ENCODE results near the gene SLC35F3. TPM values are rescaled to one million over a fixed set of nuclear protein-coding genes. Genes with fewer than 3 reads are reported as not detected.

The SLC35F3 gene
- total RNA-seq, 1 experiment from 2014 or later = 19.1 TPM

DNA sequence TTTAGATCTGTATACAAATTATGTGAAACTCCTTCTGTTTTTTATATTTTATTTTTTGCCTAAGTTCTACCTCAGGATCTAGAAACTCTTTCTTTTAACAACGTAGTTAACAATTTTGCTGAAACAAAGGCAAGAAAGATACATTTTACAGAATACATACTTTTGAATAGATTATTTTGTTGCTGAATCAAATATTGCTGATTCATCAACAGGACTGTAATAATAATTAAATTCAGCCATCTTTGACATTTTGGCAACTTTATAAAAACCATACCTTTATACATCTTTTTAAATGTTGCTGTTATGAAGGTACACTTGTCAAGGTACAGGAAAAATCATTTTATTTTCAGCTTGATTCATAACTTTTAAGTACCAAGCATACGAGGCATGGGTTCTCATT, 458.1 kb downstream of the SLC35F3 start:
- BruUV-seq (replicated peaks) = no TSS peak
- POLR2A ChIA-PET = no interaction called here
- H3K36me3 ChIP-seq (ENCODE audit: control insufficient read depth, insufficient read depth, low read length) = no peaks in the 10 kb centered on the region

DNA sequence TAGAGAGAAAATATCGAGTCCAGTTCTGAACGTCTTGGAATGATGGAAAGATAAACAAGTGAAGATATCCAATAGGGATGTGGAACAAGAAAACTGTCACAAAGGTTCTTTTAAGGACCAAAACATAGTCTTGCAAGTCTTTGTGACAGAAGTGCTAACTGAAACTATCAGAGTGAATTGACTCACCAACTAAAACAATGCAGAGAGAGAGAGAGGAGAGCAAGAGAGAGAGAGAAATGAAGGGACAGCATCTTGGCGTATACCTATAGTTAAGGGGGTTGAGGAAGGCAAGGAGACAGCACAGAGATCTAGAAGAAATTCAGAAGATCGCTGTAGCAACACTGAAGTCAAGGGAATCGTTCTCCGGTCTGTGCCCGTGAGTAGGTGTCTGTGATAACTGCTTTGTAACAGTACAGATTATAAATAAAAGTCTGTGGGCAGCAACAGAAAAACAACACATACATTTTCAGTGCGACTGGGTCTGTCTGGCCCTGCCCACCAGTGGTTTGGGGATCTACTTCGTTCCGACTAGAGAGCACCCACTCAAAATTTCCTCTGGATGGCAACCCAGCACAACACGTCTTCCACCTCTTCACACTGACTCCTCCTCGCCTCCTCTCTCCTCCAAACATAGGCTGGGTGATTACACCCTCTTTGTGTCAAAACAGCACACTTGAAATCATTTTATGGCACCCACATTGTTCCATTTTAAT, 464.0 kb downstream of the SLC35F3 start:
- ATAC-seq (no peak), DNase-seq (ENCODE audit: low read depth, low spot score) (no peak)
- intact Hi-C loops (cut with micrococcal nuclease; ENCODE audit: unreplicated experiment) = no loop called here
- no peaks in the 10 kb centered on the region for H3K4me1 ChIP-seq (ENCODE audit: control insufficient read depth, insufficient read depth, low read length)
- no peak overlapping the region for H3K4me3 ChIP-seq (ENCODE audit: low read depth in 2 of 2, low read length in 2 of 2)
- no peak overlapping the region for H3K27ac ChIP-seq (ENCODE audit: low read length)
- no peaks in the 10 kb centered on the region for H3K36me3 ChIP-seq (ENCODE audit: control insufficient read depth, insufficient read depth, low read length)
- H3K27me3 ChIP-seq (ENCODE audit: control insufficient read depth, insufficient read depth, low read length) = no peaks in the 10 kb centered on the region
- POLR2A ChIA-PET = no interaction called here
- BruUV-seq (replicated peaks) = no TSS peak
- TF ChIP-seq SIN3A (IDR thresholded peaks at IDR 0.05; ENCODE audit: borderline replicate concordance, insufficient read depth, low read depth, low read length) (no peak), POLR2AphosphoS5 (IDR thresholded peaks at IDR 0.05; ENCODE audit: low read depth, low read length) (no peak), TCF7L2 (IDR thresholded peaks at IDR 0.05; ENCODE audit: low read depth, low read length) (no peak)
- TF ChIP-seq, protein P1, sequence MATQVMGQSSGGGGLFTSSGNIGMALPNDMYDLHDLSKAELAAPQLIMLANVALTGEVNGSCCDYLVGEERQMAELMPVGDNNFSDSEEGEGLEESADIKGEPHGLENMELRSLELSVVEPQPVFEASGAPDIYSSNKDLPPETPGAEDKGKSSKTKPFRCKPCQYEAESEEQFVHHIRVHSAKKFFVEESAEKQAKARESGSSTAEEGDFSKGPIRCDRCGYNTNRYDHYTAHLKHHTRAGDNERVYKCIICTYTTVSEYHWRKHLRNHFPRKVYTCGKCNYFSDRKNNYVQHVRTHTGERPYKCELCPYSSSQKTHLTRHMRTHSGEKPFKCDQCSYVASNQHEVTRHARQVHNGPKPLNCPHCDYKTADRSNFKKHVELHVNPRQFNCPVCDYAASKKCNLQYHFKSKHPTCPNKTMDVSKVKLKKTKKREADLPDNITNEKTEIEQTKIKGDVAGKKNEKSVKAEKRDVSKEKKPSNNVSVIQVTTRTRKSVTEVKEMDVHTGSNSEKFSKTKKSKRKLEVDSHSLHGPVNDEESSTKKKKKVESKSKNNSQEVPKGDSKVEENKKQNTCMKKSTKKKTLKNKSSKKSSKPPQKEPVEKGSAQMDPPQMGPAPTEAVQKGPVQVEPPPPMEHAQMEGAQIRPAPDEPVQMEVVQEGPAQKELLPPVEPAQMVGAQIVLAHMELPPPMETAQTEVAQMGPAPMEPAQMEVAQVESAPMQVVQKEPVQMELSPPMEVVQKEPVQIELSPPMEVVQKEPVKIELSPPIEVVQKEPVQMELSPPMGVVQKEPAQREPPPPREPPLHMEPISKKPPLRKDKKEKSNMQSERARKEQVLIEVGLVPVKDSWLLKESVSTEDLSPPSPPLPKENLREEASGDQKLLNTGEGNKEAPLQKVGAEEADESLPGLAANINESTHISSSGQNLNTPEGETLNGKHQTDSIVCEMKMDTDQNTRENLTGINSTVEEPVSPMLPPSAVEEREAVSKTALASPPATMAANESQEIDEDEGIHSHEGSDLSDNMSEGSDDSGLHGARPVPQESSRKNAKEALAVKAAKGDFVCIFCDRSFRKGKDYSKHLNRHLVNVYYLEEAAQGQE (IDR thresholded peaks at IDR 0.05; ENCODE audit: insufficient read depth in 1 of 2, low read depth in 2 of 2, low read length in 1 of 2) = no peak
- TF ChIP-seq, protein P2, sequence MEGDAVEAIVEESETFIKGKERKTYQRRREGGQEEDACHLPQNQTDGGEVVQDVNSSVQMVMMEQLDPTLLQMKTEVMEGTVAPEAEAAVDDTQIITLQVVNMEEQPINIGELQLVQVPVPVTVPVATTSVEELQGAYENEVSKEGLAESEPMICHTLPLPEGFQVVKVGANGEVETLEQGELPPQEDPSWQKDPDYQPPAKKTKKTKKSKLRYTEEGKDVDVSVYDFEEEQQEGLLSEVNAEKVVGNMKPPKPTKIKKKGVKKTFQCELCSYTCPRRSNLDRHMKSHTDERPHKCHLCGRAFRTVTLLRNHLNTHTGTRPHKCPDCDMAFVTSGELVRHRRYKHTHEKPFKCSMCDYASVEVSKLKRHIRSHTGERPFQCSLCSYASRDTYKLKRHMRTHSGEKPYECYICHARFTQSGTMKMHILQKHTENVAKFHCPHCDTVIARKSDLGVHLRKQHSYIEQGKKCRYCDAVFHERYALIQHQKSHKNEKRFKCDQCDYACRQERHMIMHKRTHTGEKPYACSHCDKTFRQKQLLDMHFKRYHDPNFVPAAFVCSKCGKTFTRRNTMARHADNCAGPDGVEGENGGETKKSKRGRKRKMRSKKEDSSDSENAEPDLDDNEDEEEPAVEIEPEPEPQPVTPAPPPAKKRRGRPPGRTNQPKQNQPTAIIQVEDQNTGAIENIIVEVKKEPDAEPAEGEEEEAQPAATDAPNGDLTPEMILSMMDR (IDR thresholded peaks at IDR 0.05) = no peak
- no peaks in the 10 kb centered on the region for H3K9me3 ChIP-seq (ENCODE audit: control insufficient read depth, insufficient read depth, low read depth, low read length)
- in situ Hi-C loops (cut with HindIII; ENCODE audit: low pct_unique_long_range_greater_than_20kb, low sequenced_read_pairs) = no loop called here
- CTCF ChIA-PET = no interaction called here

More for the DNA sequence above, 458.1 kb downstream of the SLC35F3 start:
- H3K9me3 ChIP-seq (ENCODE audit: control insufficient read depth, insufficient read depth, low read depth, low read length) = no peaks in the 10 kb centered on the region
- in situ Hi-C loops (cut with HindIII; ENCODE audit: low pct_unique_long_range_greater_than_20kb, low sequenced_read_pairs) = no loop called here
- CTCF ChIA-PET = no interaction called here
- no peak overlapping the region for H3K27ac ChIP-seq (ENCODE audit: low read length)
- H3K27me3 ChIP-seq (ENCODE audit: control insufficient read depth, insufficient read depth, low read length) = no peaks in the 10 kb centered on the region
- no peak overlapping the region for H3K4me3 ChIP-seq (ENCODE audit: low read depth in 2 of 2, low read length in 2 of 2)
- ATAC-seq (no peak), DNase-seq (ENCODE audit: low read depth, low spot score) (no peak)
- TF ChIP-seq POLR2AphosphoS5 (IDR thresholded peaks at IDR 0.05; ENCODE audit: low read depth, low read length) = no peak
- no peak for TF ChIP-seq TCF7L2 (IDR thresholded peaks at IDR 0.05; ENCODE audit: low read depth, low read length)
- TF ChIP-seq, protein P1 (IDR thresholded peaks at IDR 0.05; ENCODE audit: insufficient read depth in 1 of 2, low read depth in 2 of 2, low read length in 1 of 2) = no peak
- TF ChIP-seq, protein P2 (IDR thresholded peaks at IDR 0.05) = no peak
- intact Hi-C loops (cut with micrococcal nuclease; ENCODE audit: unreplicated experiment) = no loop called here
- H3K4me1 ChIP-seq (ENCODE audit: control insufficient read depth, insufficient read depth, low read length) = peaks cover 3% of the 10 kb centered on the region; the same call in 1 of the 2 replicates
